Stimulated activated CD4-positive, alpha-beta T cell treated with anti-CD3 and anti-CD28 coated beads, Interleukin-2, amount 100 ng/mL, for 24 hours (primary cell): Measurements from ENCODE around the gene CLDN24.
"Not testable (repeated sequence)": the region's sequence is repeated elsewhere in the genome, so short reads cannot be mapped to it uniquely, and the experiment has no call there.

Experiments used
- DNase-seq, 2 donors: peaks; one replicate each; pipeline ENCODE4 v3.0.0-alpha.2; 2020

Gene CLDN24

DNA sequence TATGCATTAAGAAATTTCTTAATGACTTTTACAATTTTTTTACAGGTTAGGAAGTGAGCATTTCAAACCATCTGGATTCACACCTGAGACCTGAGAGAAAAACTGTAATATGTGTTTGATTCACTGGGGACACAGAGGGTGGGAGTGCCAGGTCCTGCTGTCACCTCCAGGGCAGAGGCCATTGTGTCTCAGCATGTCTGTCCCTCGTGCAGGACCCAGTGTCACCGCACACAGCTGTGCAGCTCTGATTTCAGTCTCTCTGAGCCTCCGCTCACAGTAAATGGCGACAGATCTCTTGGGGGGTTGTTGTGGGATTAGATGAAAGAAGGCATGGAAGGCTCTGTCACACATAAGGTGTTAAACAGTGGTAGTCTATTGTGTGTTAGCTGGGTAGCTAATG lies 23.0 kb upstream of the CLDN24 start:
- no peak for DNase-seq

DNA sequence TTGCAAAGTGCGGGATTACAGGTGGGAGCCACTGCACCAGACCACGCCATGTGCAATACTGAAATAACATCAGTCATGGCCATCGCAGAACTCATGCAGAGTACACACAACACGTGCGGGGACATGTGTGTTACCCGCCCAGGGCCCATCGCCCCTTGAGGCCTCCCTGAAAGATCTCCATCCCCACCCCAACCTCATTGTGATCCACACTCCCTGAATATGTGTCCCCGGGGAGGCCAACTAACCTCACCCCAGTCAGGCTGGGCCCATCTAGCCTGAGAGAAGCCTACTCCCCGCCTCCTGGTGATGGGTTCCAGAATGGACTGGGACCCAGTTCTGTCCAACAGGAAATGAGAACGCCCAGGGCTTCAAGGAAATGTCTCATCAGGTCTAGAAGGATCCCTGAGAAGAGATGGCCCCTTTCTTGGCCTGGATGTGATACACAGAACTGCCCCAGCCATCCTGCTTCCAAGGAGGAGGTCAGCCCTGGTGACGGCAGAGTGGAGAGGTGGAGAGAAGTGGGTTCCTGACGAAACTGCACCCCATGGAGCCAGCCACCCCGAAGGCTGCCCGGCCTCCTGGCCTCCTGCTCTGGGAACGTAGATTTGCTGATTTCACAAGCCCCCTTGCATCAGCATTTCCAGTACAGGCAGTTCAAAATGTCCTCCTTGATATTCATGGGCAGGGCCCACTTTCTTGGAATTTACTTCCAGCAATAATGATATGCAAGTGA lies 22.5 kb upstream of the CLDN24 start:
- DNase-seq = no peak

DNA sequence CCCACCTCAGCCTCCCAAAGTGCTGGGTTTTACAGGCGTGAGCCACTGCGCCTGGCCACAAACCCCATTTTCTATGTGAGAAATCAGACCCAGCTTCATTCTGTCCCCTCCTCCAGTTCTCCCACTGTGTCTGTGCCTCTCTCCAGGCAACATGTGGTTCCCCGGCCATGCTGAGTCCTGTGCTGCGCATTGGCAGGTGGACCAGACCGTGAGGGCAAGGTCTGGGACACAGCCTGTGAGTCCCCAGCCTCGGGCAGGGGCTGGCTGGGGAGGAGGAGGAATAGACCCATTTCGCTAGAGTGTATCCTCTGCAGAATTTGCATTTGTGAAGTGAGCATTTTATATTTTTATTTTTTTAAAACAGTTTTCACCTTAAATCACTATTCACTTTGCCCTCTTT lies 21.5 kb upstream of the CLDN24 start:
- DNase-seq = no peak

DNA sequence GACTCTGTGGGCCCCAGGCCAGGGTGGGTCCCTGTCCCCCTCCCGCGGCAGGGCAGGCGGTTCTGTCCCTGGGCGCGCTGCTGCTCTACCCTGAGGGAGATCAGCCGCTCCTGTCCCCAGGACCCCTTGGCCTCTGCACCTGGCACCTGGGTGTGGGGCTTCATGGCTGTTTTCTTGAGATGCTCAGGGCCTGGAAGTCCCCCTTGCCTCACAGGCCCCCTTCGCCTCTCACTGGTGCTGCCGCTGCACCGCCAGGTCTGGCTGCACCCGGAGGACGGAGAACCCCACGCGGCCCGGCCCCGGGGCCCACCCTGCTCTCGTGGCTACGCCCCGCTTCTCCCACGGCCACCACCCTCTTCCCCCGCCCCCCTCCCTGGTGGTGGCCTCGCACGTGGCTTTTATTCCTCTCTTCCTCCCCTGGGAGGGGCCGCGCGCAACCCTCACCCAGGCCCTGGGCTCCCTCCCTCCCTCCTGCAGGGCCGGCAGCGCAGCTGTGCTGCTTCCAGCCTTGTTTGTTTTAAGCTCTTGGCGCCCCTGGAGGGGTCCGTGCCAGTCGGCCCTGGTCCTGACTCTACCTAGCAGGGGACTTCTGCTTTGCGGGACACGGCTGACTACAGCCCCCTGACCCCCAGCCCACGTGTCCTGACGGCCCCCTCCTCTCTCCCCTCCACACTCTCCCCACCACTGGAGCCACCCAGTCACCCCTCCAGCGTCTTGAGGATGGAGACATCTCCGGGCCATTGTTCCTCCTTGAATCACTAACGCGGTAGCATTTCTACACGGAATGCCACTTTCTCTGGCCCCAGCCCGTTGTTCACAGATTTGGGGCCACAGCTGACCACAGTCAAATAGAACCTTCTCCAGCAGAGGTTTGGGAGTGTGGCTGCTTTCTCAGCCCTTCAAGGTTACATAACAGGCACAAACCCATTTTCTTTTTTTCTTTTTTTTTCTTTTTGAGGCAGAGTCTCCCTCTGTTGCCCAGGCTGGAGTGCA lies 20.6 kb upstream of the CLDN24 start:
- no peak for DNase-seq

DNA sequence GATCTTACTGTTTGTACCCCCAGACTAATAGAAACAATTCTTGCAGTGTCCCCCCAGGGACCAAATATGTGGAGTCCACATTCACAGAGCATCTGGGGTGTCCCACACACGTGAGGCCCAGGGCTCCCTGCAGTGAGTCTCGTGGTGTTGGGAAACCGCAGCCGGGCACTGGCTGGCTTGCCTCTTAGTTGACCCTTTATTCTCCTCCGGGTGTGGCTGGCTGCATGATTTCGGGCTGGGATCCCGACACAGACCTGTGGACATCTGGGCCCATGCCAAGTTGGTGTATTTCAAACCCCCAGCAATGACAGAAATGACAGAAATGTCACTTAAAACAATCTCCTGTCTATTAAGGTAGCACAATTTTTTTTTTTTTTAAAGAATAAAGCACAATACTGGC lies 15.6 kb upstream of the CLDN24 start:
- DNase-seq = no peak

DNA sequence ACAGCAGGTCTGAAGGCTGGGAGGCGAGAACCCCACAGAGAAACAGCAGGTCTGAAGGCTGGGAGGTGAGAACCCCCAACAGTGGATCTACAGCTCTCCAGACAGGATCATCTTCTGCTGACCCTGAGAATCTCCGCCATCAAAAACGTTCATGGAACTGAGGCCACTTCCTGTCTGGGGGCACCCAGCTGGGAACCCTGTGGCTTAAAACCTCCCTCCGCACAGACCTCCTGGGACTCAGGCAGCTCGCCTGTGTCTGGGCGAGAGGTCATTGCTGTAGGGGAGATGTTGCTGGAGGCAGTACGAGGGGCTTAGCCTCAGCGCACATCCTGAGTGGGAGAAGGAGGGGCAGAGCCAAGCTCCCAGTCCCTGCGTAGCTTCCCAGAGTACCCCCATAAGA lies 15.1 kb upstream of the CLDN24 start:
- no peak for DNase-seq

DNA sequence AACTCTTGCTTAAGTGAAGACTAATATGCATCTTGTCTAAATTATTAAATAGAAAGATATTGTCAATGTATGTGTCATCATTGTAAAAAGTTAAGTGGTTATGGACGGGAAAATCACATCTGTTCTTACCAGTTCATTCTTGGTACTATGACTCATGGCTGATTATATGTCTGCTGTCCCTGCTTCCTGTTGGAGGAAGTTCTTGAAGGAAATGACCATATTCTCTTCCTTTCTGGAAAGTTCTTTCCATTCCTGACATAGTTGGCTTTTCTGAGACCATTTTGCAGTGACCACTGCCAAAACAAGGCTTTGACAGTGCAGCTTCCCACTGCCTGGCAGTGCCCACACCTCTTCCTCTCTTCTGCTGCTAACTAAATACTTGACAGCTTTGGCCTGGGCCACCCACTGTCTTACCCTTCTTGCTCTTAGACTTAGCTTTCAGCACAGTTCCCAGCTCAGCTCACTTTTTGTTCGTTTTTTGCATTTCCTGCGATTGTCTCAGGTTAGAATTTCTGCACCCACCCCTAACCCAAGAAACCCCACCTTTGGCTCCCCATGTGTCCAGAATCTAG lies 13.2 kb upstream of the CLDN24 start:
- DNase-seq = no peak

DNA sequence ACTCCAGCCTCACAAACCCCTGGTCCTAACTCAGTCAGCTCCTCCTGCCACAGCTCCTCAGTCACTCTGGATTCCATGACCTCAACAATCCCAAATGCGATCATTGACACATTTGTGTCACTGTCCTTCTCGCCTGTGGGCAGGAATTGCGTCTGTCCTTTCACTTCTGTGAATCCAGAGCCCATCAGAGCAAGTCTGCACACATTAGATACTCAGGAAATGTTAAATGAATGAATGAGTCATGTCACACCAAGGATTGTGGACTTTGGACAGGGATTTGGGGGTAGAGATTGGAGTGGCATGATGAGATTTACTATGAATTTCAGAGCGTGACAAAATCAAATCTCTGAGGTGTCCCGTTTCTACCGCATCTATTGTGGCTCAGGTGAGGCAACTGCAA lies 11.8 kb upstream of the CLDN24 start:
- no peak for DNase-seq

DNA sequence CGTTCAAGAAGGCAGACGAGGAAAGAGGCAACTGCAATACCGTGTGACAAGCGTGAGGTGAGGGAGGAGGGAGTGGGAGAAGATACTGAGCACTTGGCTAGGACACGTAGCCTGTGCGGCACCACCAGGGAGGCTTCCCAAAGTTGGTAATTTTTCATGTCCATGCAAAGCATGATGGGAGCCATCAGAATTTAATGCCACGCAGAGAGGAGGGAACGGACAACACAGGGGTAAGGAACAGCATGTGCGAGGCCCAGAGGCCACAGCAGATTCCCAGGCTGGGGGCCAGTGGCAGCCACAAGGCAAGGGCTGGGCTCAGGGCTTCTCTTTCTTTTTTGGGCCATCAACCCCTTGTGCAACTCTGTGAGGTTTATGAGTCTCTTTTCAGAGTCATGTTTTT lies 11.0 kb upstream of the CLDN24 start:
- DNase-seq = no peak

DNA sequence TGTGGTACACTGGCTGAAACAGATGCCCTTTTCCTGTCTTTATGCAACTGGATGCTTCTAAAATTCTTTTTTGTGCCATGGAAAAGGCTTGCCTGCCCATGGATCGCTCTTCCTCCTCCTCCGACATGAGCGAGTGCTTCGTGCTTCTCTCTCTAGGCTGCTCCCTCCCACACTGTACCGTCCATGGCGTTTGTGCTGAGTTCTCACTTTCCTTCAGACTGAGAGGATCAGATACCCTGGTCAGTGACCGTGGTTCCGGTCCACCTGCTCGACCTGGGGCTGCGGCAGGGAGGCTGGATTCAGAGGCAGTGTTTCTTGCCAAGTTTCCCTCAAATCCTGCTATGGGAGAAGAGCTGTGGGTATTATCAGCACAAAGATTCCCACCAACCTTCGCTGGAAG lies 10.2 kb upstream of the CLDN24 start:
- DNase-seq = no peak

DNA sequence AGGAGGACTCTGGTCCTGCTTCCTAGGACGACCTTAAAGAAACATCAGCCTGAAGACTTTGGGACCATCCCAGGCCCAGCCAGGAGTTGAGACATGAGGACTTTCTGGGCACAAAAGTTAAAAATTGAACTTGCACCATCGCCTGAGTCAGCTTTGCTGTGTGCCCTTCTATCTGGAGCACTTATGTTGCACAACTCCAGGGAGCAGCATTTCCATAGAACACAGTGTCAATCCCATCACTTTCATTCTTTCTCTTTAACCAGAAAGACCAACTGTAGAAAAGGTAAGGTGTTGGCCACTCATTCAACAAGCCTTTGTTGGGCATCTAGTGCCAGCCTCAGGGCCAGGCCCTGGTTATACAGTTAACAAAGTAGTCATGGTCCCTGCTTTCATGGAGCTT lies 8.6 kb upstream of the CLDN24 start:
- DNase-seq = no peak

DNA sequence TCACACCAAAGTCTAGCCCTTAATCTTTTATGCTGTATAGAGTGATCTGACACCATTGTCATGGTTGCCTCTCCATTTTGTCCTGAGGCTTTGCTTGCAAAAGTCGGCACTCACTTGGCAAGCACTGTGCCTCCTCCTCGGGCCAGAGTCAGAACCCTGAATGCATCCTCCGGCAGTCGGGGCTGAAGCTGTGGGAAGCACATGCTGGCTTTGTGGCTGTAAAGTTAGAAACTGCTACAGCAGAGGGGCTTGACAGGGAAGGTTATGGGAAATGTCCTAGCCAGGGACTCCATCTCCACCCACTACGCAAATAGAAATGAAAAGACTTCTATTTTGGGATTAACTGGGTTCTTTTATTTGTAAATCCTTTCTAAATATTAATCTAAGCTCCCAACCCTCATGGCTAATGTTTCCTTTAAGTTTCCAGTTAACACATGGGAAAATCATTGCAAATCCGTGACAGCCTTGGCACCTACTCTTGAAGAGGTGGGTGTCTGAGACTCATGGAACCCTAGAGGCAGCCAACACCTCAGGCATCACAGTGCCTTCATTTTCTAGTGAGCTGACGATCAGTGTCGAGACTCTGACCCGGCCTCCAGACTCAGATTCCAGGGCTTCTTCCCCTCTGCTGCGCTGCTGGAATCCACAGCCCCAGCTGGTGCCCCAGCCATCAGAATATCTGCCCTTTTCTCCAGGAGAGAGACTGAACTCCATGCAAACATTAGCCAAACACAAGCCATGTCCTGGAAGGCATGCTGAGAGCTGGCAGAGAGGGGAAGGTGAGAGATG lies 7.9 kb upstream of the CLDN24 start:
- no peak for DNase-seq

DNA sequence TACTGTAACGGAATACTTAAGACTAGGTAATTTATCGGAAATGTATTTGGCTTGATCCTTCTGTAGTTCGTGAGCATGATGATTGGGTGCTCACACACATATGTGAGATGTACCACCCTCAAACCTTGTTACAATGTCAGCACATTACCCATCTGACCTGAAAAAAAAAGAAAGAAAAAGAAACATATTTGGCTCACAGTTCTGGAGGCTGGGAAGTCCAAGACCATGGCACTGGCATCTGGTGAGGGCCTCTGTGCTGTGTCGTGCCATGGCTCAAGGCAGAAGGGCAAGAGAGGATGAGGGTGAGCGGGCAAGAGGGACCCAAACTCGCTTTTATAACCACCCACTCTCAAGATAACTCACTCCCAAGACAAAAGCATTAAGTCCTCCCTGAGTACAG lies 7.0 kb upstream of the CLDN24 start:
- no peak for DNase-seq

DNA sequence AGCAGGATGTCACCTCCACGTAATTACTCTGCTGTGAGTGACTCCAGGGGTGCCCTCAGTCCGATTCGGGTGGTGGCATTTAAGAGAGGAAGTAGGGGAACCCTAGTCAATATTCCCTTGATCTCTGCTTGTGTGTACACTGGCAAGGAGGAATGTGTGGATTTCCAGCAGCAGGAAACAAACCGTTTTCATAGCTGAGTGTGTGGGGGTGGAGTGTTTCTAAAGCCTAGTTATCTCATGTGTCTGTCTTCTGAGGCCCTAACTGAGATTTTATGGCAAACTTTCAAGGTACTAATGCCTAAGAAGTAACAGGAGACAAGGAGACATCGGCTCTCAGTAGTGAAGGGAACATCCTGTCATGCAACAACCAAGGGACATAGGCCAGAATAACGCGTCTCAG lies 6.6 kb upstream of the CLDN24 start:
- no peak for DNase-seq

DNA sequence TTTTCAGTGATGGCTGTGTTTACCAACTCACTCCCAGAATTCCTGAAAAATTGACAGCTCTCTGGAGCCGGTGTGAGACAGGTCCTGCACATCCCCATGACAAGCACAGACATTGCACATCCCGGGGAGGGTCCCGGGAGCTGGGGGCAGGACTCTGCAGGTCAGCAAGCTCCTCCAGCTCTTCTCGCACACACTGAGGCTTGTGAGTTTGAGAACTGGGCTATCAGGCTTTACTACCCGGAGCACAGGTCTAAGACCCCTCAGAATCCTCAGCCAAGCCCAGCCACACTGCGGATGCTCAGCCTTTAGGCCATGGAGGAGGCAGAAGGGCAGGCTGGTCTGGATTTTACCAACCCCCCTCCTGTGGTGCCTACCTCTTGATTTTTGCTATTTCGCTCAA lies 5.6 kb upstream of the CLDN24 start:
- no peak for DNase-seq

DNA sequence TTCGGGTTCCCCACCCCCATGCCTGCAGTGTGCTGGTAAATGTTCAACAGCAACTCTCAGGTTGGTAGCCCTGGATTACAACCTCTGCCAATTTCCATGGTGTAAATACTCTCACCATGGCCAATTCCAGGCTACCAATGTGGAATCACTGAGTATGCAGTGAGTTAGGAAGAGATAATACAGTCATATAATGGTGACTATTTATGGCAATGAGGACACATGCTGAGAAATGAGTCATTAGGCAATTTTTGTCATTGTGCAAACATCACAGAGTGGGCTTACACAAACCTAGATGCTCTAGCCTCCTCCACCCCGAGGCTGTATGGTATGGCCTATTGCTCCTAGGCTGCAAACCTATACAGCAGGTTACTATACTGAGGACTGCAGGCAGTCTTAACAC lies 4.6 kb upstream of the CLDN24 start:
- DNase-seq = no peak

DNA sequence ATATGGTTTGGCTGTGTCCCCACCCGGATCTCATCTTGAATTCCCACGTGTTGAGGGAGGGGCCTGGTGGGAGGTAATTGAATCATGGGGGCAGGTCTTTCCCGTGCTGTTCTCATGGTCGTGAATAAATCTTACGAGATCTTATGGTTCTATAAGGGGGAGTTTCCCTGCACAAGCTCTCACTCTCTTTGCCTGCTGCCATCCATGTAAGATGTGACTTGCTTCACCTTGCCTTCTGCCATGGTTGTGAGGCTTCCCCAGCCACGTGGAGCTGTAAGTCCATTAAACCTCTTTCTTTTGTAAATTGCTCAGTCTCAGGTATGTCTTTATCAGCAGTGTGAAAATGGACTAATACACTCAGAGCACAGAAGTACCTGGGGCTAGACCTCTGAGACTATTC lies 4.2 kb upstream of the CLDN24 start:
- not testable (repeated sequence) for DNase-seq

DNA sequence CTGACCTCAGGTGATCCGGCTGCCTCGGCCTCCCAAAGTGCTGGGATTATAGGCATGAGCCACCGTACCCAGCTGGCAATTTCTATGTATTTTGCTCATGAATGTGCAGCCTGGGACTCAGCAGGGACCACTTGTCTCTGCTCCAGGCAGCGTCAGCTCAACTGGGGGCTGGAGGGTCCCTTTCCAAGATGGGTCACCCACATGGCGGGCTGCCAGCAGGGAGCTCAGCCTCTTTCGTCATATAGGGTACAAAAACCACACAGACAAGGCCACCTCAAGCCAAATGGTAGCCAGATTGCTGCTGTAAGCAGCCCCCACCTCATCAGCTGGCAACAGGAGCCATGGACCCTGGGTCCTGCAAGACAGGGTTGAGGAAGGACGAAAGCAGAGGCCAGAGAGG lies 2.4 kb upstream of the CLDN24 start:
- DNase-seq = no peak

DNA sequence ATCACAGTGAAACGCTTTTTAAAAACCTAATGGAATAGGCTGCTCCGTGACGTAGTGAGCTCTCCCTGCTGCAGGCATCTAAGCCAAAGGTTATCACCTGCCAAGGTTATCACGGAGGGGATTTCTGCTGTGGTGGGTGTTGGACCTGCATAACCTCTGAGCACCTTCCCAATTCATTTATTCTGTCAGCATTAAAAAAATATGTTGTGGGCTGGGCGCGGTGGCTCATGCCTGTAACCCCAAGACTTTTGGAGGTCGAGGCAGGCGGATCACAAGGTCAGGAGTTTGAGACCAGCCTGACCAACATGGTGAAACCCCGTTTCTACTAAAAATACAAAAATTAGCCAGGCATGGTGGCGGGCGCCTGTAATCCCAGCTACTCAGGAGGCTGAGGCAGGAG lies 1.8 kb upstream of the CLDN24 start:
- DNase-seq = not testable (repeated sequence)

DNA sequence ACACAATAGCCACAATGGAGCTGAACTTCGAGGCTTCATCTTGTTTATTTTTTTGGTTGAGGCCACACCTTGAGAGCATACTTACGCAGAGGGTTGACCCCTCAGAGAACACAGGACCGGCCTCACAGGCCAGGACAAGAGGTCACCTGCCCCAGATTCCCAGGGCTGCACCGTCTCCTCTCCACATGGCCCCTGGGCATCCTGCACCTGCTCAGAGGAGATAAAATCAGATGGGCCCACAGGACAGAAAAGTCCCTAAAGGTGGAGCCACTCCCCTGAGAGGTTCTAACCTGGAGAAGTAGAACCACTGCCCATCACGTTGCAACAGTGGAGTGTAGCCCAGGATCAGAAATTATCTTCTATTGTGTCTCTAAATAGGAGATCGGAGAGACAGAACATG lies 1.1 kb upstream of the CLDN24 start:
- DNase-seq = no peak

DNA sequence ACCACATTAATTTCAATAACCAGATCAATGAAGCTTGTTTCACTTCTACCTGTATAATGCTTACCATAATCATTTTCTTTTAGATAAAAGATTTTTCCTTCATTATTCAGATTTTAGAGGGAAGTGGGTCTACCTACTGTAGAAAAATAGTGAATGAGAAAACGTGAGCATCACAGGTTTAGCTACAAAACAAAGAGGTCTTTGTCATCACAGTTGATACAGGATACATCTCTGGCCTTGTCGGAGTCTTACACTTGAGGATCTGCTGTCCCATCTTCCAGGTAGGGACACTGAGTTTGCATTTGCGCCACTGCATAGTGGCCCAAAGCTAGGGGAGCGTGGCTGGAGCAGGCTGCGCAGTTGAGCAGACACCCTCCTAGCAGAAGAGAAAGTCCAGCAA lies 710 bp downstream of the CLDN24 start:
- DNase-seq = no peak

DNA sequence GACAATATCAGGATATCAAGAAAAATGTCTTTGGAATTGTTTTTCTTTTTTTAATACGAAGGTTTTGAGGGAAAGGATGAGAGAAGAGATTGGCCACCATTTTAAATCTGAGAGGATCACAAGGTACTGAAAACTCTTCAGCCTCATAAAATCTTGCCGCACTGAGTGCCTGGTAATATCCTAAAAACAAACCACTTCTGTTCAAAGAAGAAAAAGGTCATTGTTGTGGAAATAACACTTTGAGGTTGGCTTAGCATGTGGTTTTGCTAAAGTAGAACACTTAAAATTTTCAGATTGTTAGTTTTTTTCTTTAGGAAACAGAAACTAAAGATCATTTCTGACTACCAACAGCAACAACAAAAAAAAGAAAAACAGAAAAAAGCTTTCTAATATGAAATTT lies 1.1 kb downstream of the CLDN24 start:
- no peak for DNase-seq
